Naive B cell (primary cell): Measurements from ENCODE around the gene ENTPD2. TPM values are rescaled to one million over a fixed set of nuclear protein-coding genes. Genes with fewer than 3 reads are reported as not detected.

Experiments
- ATAC-seq, 2 donors: fragments of 150-1000 bp; cut with Tn5 transposase; 2 replicates each; pipeline ENCODE4 v1.10.0; 2021; ENCODE audit warnings: low read depth in 2 of 2, mild to moderate bottlenecking in 2 of 2, moderate library complexity in 2 of 2
- DNase-seq: peaks from one replicate; pipeline ENCODE4 v3.0.0; 2022
- H3K27ac Mint-ChIP-seq, 6 donors: one replicate each; pipeline ENCODE4 v1.8.0; 2020 to 2022; ENCODE audit warnings: mild to moderate bottlenecking in 6 of 6, mixed read lengths in 6 of 6, moderate library complexity in 5 of 6, inconsistent platforms in 2 of 6
- H3K27me3 Mint-ChIP-seq, 3 donors: one replicate each; pipeline ENCODE4 v1.8.0; 2021 to 2022; ENCODE audit warnings: mixed read lengths in 3 of 3, mild to moderate bottlenecking in 1 of 3
- H3K36me3 Mint-ChIP-seq, 2 donors: one replicate each; pipeline ENCODE4 v1.8.0; 2020 to 2022; ENCODE audit warnings: mixed read lengths in 2 of 2, inconsistent platforms in 1 of 2, mild to moderate bottlenecking in 1 of 2
- H3K4me1 Mint-ChIP-seq, 3 donors: one replicate each; pipeline ENCODE4 v1.8.0; 2020 to 2022; ENCODE audit warnings: mixed read lengths in 3 of 3, inconsistent platforms in 1 of 3, mild to moderate bottlenecking in 1 of 3, moderate library complexity in 1 of 3
- H3K4me3 Mint-ChIP-seq, 8 donors: one replicate each; pipeline ENCODE4 v1.8.0; 2020 to 2022; ENCODE audit warnings: mild to moderate bottlenecking in 8 of 8, mixed read lengths in 8 of 8, moderate library complexity in 8 of 8, inconsistent platforms in 2 of 8
- H3K9me3 Mint-ChIP-seq, 7 donors: one replicate each; pipeline ENCODE4 v1.8.0; 2020 to 2022; ENCODE audit warnings: mixed read lengths in 7 of 7, mild to moderate bottlenecking in 5 of 7, inconsistent platforms in 2 of 7, moderate library complexity in 1 of 7
- polyA plus RNA-seq, 6 donors: library from polyadenylated mRNA; unstranded; fragments of 300-500 nt; fragmentation: Illumina TruSeq; gene quantifications; one replicate each; pipeline ENCODE4 v1.2.3, GENCODE V29; 2021; ENCODE audit warnings: low read depth in 6 of 6

ENTPD2 gene
- polyA plus RNA-seq, 6 donors from 2014 or later = not detected

DNA sequence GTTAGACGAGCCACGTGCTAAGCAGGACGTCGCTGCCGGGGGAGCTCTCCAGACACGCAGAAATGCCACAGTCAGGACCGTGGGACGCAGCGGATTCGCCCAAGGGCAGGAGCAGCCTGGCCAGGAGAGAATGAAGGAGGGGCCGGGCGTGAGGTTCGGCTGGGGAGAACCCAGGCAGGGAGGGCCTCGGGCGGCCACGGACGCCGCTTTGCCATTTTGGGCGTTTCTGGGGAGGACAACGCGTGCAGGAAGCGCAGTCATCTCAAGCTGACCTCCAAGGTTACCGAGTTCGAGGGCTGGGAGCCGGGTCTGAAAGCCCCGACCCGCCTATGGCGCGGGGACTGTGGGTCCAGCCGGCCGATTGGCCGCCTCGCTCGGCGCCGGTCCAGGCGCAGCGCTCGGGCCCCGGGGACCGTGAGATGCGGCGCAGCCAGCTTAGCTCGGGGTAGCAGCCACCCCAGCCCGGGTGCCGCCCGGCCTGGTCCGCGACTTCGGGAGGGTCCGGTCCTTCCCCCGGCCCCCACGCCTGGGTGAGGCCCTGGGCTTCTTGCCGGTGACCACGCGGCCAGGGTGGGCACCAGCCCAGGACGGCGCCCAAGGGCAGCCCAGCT lies 32.2 kb upstream of the ENTPD2 start:
- ATAC-seq (peak; percentile 1), DNase-seq (no peak)
- Mint-ChIP-seq H3K36me3 (no peaks in the 10 kb centered on the region), H3K4me1 (peaks cover 23 to 37% (median 34%) of the 10 kb centered on the region in 3 donors), H3K27me3 (no peaks in the 10 kb centered on the region), H3K4me3 (peak overlapping the region; percentile 89 to 98 (median 94)), H3K27ac (peak overlapping the region; percentile 94 to 98 (median 96)), H3K9me3 (no peaks in the 10 kb centered on the region)

DNA sequence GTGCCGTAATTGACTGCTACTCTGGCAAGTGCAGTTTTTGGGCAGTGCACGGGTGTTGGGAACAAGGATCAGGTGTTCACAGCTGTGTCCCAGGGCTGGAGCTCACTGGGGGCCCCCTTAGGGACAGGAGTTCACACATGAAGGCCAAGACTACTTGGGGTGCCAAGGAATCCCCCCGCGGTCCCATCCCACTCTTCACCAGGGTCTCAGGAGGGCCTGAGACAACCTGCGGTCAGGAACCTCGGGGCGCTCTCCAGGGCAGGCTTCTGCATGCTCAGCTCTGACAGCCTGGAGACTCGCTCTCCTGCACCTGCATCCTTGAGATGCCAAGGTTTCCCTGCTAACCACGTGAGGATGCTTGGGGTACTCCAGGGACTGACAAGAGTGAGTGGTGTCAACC lies 30.7 kb upstream of the ENTPD2 start:
- DNase-seq = no peak
- H3K9me3 Mint-ChIP-seq = no peaks in the 10 kb centered on the region
- H3K27me3 Mint-ChIP-seq = no peaks in the 10 kb centered on the region
- H3K36me3 Mint-ChIP-seq = no peaks in the 10 kb centered on the region
- peaks cover 23 to 38% (median 31%) of the 10 kb centered on the region in 3 donors for H3K4me1 Mint-ChIP-seq
- peak overlapping the region in 2 of 8 donors; percentile 89 to 94 for H3K4me3 Mint-ChIP-seq
- no peak overlapping the region for H3K27ac Mint-ChIP-seq
- no peak for ATAC-seq

DNA sequence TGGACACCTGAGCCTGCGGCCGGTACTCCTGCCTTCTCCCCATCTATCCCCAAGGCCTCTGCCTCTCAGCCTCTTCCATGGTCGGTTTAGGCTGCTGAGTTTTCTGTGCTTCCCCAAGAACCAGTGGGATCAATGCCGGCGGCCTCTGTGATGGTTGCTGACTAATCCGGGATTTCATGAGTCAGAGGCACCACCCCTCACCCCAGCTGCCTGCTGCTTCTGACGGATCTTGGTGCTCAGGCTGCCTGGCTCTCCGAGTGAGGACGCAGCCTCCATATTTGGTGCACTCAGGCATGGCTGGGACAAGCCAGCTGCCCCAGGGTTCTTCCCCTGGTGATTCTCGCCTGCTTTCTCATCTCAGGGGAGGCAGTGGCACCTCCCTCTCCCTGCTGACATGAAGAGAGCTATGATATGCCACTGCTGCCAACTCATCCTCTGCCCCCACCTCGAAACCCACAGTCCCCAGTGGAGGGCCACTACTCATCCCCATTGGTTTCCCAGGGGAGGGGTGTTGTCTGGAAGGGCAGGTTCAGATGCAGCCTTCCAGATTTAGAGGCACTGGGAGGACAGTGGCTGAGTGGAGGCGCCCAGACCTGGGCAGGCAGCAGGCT lies 29.6 kb upstream of the ENTPD2 start:
- ATAC-seq (no peak), DNase-seq (no peak)
- Mint-ChIP-seq H3K27me3 (no peaks in the 10 kb centered on the region), H3K36me3 (no peaks in the 10 kb centered on the region), H3K4me3 (peak overlapping the region in 2 of 8 donors; percentile 56 to 89), H3K9me3 (no peaks in the 10 kb centered on the region), H3K4me1 (peaks cover 23 to 30% (median 26%) of the 10 kb centered on the region in 3 donors), H3K27ac (peak overlapping the region in 3 of 6 donors; percentile 34 to 59 (median 44))

DNA sequence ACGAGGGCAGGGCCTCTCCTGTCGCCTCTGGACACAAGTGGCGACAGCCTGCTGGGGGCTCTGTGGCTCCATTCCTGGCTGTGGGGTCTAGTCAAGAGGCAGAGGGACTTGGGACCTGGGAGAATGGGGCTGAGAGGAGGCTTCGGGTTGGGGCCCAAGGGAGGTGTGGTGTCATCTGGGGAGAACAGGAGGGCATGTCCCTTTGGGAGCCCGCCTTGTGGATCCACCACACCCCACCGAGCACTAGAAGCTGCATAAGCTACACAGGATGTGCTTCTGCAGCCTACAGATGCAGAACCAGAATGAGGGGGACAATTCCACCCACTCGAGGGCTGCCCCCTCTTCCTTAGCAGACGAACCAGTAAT lies 29.0 kb upstream of the ENTPD2 start:
- Mint-ChIP-seq H3K27me3 (no peaks in the 10 kb centered on the region), H3K4me1 (peaks cover 17 to 27% (median 23%) of the 10 kb centered on the region in 3 donors), H3K27ac (peak overlapping the region in 1 of 6 donors; percentile 19), H3K4me3 (peak overlapping the region in 1 of 8 donors; percentile 89), H3K9me3 (no peaks in the 10 kb centered on the region), H3K36me3 (no peaks in the 10 kb centered on the region)
- ATAC-seq (no peak), DNase-seq (no peak)

DNA sequence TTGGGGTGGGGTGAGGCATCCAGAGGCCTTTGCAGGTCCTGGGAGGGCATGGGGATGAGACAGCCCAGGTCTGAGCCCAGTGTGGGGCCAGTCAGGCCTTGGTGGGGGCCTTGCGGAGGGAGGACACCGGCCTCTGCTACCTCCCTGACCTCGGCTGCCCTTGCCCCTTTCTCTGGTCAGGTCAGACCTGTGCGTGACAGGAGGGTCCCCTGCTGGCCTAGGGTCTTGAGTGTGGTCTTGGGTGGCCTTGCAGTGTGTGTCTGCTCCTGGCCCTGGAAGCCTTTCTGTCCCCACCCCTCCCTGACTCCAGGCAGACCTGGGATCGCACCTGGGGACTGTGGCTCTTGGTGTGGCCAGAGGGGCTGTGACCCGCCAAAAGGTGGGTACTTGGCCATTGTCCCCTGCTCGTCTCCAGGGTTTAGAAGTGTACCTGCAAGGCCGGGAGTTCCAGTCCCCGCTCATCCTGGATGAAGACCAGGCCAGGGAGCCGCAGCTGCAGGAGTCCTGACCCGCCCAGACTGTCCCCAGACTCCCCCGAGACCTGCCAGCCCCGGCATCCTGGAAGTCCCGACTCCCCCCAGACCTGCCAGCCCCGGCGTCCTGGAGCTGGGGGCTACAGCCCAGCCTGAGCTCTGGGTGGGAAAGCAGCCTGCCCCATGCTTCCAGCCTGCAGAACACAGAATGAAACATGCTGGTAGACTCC lies 28.5 kb upstream of the ENTPD2 start:
- Mint-ChIP-seq H3K27me3 (no peaks in the 10 kb centered on the region), H3K4me1 (peaks cover 12 to 22% (median 18%) of the 10 kb centered on the region in 3 donors), H3K36me3 (no peaks in the 10 kb centered on the region), H3K27ac (peak overlapping the region in 1 of 6 donors; percentile 83), H3K9me3 (no peaks in the 10 kb centered on the region), H3K4me3 (peak overlapping the region in 2 of 8 donors; percentile 33 to 89)
- DNase-seq = no peak
- ATAC-seq = no peak

DNA sequence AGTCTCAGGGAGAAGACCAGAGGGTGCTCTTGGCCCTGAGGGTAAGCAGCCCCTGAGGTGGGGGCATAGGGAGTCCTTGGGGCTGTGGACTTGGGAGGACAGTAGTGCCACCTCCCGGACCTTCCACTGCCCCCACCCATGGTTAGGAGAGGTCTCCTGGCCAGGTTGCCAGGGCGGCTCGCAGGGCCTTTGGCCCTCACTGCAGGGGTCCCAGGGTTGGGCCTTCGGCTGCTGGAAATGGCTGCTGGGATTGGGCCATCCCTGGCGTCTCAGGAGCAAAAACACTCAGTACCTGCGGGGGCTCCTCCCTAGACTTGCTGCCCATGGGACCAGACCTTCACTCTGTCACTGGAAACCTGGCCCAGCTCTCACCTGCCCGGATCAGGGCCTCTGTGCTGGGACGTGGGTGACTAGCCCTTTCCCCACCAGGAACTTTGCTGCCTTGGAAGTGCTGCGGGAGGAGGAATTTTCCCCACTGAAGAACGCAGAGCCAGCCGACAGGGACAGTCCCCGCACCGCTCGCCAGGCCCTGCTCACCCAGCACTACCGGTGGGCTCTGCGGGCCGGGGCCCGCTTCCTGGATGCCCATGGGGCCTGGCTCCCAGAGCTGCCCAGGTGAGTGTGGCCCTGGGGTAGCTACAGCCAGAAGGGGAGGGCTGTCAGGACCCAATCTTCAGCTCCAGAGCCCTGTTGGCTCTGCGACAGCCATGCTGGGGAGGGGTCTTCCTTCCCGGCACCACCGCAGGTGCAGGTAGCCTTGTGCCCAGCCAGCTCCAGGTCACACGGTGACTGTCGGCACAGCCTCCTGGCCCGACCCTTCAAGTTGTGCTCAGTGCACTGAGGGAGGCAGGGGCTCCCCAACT lies 26.6 kb upstream of the ENTPD2 start:
- H3K36me3 Mint-ChIP-seq = no peaks in the 10 kb centered on the region
- peak overlapping the region in 5 of 8 donors; percentile 22 to 84 (median 50) for H3K4me3 Mint-ChIP-seq
- ATAC-seq = no peak
- no peak for DNase-seq
- H3K4me1 Mint-ChIP-seq = peaks cover 7 to 17% (median 11%) of the 10 kb centered on the region in 3 donors
- H3K27me3 Mint-ChIP-seq = no peaks in the 10 kb centered on the region
- peak overlapping the region in 1 of 6 donors; percentile 15 for H3K27ac Mint-ChIP-seq
- no peaks in the 10 kb centered on the region for H3K9me3 Mint-ChIP-seq

DNA sequence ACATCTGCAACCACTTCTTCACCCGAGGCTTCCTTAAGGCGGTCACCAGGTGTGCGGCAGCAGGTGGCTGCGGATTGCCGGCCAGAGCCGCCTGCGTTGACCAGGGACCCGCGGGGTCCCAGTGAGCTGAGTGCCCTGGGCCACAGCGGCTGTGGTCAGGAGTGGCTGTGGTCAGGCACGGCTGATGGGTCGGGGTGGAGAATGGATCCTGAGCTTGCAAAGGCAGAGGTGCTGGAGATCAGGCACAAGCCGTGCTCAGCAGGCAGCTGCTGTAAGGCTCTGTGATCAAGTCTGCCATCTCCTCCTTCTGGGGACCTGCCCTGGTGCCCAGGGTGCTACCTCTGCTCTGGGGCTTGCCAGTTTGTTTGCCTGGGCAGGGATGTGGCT lies 25.5 kb upstream of the ENTPD2 start:
- Mint-ChIP-seq H3K27me3 (no peaks in the 10 kb centered on the region), H3K9me3 (no peaks in the 10 kb centered on the region), H3K4me1 (peaks cover 7 to 12% (median 10%) of the 10 kb centered on the region in 3 donors), H3K4me3 (peak overlapping the region in 6 of 8 donors; percentile 22 to 84 (median 72)), H3K36me3 (no peaks in the 10 kb centered on the region), H3K27ac (peak overlapping the region in 2 of 6 donors; percentile 32 to 79)
- ATAC-seq (no peak), DNase-seq (no peak)

DNA sequence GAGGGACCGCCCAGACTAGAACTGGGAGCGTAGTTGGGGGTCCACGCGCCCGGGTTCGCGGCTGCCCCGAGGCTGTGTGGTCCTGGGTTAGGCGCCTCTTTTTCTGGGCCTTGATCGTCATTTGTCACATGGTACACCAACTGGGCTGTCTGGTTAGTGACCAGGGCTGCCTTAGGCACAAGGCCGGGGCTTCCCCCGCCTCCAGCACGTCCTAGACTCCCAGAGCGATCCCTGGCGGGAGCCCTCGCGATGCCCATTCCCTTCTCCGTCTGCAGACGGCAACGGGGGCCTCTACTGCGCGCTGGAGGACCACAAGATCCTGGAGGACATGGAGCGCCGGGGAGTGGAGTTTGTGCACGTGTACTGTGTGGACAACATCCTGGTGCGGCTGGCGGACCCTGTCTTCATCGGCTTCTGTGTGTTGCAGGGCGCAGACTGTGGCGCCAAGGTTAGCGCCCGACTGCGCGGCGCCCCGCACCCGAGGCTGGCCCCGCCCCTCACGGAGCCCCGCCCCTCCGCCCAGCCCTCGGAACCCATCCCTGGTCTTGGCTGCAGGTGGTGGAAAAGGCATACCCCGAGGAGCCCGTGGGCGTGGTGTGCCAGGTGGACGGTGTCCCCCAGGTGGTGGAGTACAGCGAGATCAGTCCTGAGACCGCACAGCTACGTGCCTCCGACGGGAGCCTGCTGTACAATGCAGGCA lies 25.0 kb upstream of the ENTPD2 start:
- peak overlapping the region in 7 of 8 donors; percentile 56 to 91 (median 72) for H3K4me3 Mint-ChIP-seq
- no peaks in the 10 kb centered on the region for H3K36me3 Mint-ChIP-seq
- H3K9me3 Mint-ChIP-seq = no peaks in the 10 kb centered on the region
- no peak for ATAC-seq
- peaks cover 7 to 11% (median 10%) of the 10 kb centered on the region in 3 donors for H3K4me1 Mint-ChIP-seq
- H3K27ac Mint-ChIP-seq = peak overlapping the region in 2 of 6 donors; percentile 88 to 89
- no peaks in the 10 kb centered on the region for H3K27me3 Mint-ChIP-seq
- DNase-seq = no peak

DNA sequence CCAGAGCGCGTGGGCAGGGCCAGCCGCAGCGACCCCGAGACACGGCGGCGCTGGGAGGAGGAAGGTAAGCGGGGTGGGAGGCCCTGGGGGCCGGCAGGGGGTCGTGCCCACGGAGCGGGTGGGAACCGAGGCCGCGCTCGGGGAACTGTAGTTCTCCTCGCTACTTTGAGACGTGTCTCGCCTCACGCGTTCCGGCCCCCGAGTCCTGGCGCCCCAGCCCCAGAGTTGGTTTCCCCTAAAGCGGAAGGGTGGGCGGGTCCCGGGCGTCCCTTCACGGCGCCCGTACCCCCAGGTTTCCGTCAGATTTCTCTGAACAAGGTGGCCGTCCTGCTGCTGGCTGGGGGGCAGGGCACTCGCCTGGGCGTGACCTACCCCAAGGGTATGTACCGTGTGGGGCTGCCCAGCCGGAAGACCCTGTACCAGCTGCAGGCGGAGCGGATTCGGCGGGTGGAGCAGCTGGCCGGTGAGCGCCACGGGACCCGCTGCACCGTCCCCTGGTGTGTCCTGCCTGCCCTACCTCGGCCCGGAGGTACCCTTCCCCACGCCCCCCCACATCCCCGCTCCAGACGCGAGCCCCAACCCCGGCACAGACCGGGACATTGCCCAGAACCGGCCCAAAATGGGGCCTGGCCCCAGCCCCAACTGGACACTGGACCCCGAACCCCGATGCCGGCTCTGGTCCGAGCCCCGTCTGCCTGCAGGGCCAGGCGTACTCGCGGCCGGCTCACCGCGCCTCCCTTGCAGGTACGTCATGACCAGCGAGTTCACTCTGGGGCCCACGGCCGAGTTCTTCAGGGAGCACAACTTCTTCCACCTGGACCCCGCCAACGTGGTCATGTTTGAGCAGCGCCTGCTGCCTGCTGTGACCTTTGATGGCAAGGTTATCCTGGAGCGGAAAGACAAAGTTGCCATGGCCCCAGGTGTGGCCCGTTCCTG lies 24.2 kb upstream of the ENTPD2 start:
- Mint-ChIP-seq H3K27ac (peak overlapping the region in 5 of 6 donors; percentile 56 to 89 (median 80)), H3K4me1 (peaks cover 4 to 7% (median 4%) of the 10 kb centered on the region in 3 donors), H3K9me3 (no peaks in the 10 kb centered on the region), H3K36me3 (no peaks in the 10 kb centered on the region), H3K4me3 (peak overlapping the region; percentile 72 to 91 (median 78)), H3K27me3 (no peaks in the 10 kb centered on the region)
- DNase-seq (peak; percentile 57), ATAC-seq (peak; percentile 48 to 56)

DNA sequence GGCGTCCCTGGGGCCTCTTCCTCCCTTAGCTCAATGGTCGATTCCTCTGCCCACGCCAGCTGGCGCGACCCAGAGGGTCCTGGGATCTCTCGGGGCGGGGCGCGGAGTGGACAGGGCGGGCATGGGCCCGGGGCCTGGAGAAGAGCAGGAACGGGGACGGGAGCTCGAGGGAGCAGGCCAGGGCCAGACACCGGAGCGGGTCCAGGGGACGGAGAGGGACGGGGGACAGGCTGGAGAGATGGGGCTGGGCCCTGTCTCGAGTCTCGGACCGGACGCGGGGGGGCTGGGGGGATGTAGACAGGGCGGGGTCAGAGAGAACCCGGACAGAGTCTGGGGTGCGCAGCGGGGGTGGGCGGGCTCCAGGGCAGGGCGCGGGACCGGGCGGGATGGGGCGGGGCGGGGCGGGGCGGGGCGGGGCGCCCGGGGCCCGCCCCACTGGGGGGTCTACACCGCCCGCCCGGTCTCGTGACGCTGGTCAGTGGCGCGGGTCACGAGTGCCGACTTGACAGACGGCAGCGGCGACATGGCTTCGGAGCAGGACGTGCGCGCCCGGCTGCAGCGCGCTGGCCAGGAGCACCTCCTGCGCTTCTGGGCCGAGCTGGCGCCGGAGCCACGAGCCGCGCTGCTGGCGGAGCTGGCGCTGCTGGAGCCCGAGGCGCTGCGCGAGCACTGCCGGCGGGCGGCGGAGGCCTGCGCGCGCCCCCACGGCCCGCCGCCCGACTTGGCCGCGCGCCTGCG lies 23.3 kb upstream of the ENTPD2 start, which contains the start of gene UAP1L1:
UAP1L1 (plus strand) TSS at position 508 of the 738 bp plus-strand sequence; CDS start at position 524, 16 bp downstream.
- peak within 1 kb of the TSS; percentile 72 to 93 (median 81) for H3K4me3 Mint-ChIP-seq
- no peaks in the 10 kb centered on the region for H3K9me3 Mint-ChIP-seq
- H3K4me1 Mint-ChIP-seq = peaks cover 0 to 5% (median 4%) of the 10 kb centered on the region in 3 donors
- ATAC-seq = peak; percentile 71 to 72
- no peaks in the 10 kb centered on the region for H3K36me3 Mint-ChIP-seq
- no peaks in the 10 kb centered on the region for H3K27me3 Mint-ChIP-seq
- peak within 1 kb of the TSS; percentile 51 to 88 (median 76) for H3K27ac Mint-ChIP-seq
- peak; percentile 70 for DNase-seq

DNA sequence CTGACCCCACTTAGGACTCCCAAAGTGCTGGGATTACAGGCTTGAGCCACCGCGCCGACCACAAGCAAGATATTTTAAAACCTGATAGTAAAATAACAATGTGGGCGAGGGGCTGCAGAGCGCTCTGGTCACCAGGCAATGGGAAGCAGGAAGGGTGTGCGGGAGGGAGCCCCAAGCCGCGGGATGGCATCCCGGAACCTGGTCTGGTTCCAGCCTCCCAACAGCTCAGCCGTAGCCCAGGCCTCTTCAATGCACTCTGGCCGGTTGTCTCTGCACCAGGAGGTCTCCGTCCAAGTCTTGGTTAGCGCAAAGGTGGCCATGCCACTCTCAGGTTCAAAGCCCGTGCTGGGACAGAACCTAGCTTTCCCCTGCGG lies 22.8 kb upstream of the ENTPD2 start:
- Mint-ChIP-seq H3K9me3 (no peaks in the 10 kb centered on the region), H3K4me3 (peak overlapping the region; percentile 60 to 93 (median 74)), H3K36me3 (no peaks in the 10 kb centered on the region), H3K27me3 (no peaks in the 10 kb centered on the region), H3K4me1 (peaks cover 0 to 8% (median 7%) of the 10 kb centered on the region in 3 donors), H3K27ac (peak overlapping the region in 2 of 6 donors; percentile 74 to 77)
- no peak for DNase-seq
- no peak for ATAC-seq
